H9 (cell line): Measurements from ENCODE around the gene PRKD2. TPM values are rescaled to one million over a fixed set of nuclear protein-coding genes. Genes with fewer than 3 reads are reported as not detected.

Source experiments
- DNase-seq: peaks from one replicate; pipeline ENCODE4 v3.0.0-alpha.2; 2017
- H2AFZ ChIP-seq: one replicate; pipeline ENCODE4 v1.6.1; 2013; ENCODE audit warnings: mild to moderate bottlenecking, low read length, control low read depth, moderate library complexity
- H2AK5ac ChIP-seq: 2 replicates; pipeline ENCODE4 v1.6.1; 2013; ENCODE audit warnings: low read length, control low read depth, mixed read lengths; ENCODE audit not compliant: insufficient read length
- H2BK120ac ChIP-seq: one replicate; pipeline ENCODE4 v1.6.1; 2013; ENCODE audit warnings: low read depth, mild to moderate bottlenecking, low read length, control low read depth, inconsistent platforms; ENCODE audit not compliant: poor library complexity, severe bottlenecking
- H2BK12ac ChIP-seq: 2 replicates; pipeline ENCODE4 v1.6.1; 2013; ENCODE audit warnings: low read length, control low read depth, mixed read lengths, low read depth; ENCODE audit not compliant: insufficient read length
- H2BK15ac ChIP-seq: 2 replicates; pipeline ENCODE4 v1.6.1; 2013; ENCODE audit warnings: low read depth, low read length, control low read depth
- H2BK20ac ChIP-seq: one replicate; pipeline ENCODE4 v1.6.1; 2013; ENCODE audit warnings: low read depth, mild to moderate bottlenecking, low read length, control low read depth, inconsistent platforms; ENCODE audit not compliant: poor library complexity, severe bottlenecking
- H2BK5ac ChIP-seq: 2 replicates; pipeline ENCODE4 v1.6.1; 2013; ENCODE audit warnings: low read length, control low read depth, mixed read lengths; ENCODE audit not compliant: insufficient read length
- H3K14ac ChIP-seq: 2 replicates; pipeline ENCODE4 v1.6.1; 2013; ENCODE audit warnings: low read length, control low read depth; ENCODE audit not compliant: insufficient read depth
- H3K18ac ChIP-seq: 2 replicates; pipeline ENCODE4 v1.6.1; 2013; ENCODE audit warnings: low read depth, mild to moderate bottlenecking, mixed read lengths, low read length, control low read depth; ENCODE audit not compliant: insufficient read length
- H3K23ac ChIP-seq: 2 replicates; pipeline ENCODE4 v1.6.1; 2013; ENCODE audit warnings: low read length, control low read depth, mixed read lengths, low read depth; ENCODE audit not compliant: insufficient read length
- H3K23me2 ChIP-seq: 2 replicates; pipeline ENCODE4 v1.6.1; 2013; ENCODE audit warnings: low read depth, mild to moderate bottlenecking, mixed read lengths, low read length, control low read depth; ENCODE audit not compliant: insufficient read length, poor library complexity, severe bottlenecking
- H3K27ac ChIP-seq: 2 replicates; pipeline ENCODE4 v1.5.1; 2013; ENCODE audit warnings: low read length, control low read depth, mixed read lengths, low read depth; ENCODE audit not compliant: insufficient read length
- H3K27me3 ChIP-seq: 2 replicates; pipeline ENCODE4 v1.6.1; 2013; ENCODE audit warnings: low read length, control low read depth, inconsistent platforms; ENCODE audit not compliant: insufficient read depth
- H3K4ac ChIP-seq: 2 replicates; pipeline ENCODE4 v1.6.1; 2013; ENCODE audit warnings: low read depth, mild to moderate bottlenecking, control low read depth, inconsistent platforms, low read length, moderate library complexity
- H3K4me1 ChIP-seq: 2 replicates; pipeline ENCODE4 v1.6.1; 2013; ENCODE audit warnings: low read length, control low read depth, inconsistent platforms; ENCODE audit not compliant: insufficient read depth
- H3K4me2 ChIP-seq: 2 replicates; pipeline ENCODE4 v1.6.1; 2013; ENCODE audit warnings: low read length, control low read depth, mixed read lengths; ENCODE audit not compliant: insufficient read length, insufficient read depth
- H3K56ac ChIP-seq: 2 replicates; pipeline ENCODE4 v1.6.1; 2013; ENCODE audit warnings: low read depth, mild to moderate bottlenecking, mixed read lengths, low read length, control low read depth; ENCODE audit not compliant: insufficient read length
- H3K79me1 ChIP-seq: 2 replicates; pipeline ENCODE4 v1.6.1; 2013; ENCODE audit warnings: low read depth, mild to moderate bottlenecking, moderate library complexity, low read length, control low read depth, inconsistent platforms; ENCODE audit not compliant: insufficient read depth, poor library complexity, severe bottlenecking
- H3K79me2 ChIP-seq: 2 replicates; pipeline ENCODE4 v1.6.1; 2013; ENCODE audit warnings: low read length, control low read depth, inconsistent platforms; ENCODE audit not compliant: insufficient read depth
- H3K9ac ChIP-seq: 2 replicates; pipeline ENCODE4 v1.6.1; 2013; ENCODE audit warnings: low read length, control low read depth, mixed read lengths; ENCODE audit not compliant: insufficient read length; ENCODE audit errors: extremely low read depth
- H3K9me3 ChIP-seq: one replicate; pipeline ENCODE4 v1.6.1; 2013; ENCODE audit warnings: low read depth, low read length, inconsistent platforms; ENCODE audit not compliant: control insufficient read depth
- H3T11ph ChIP-seq: one replicate; pipeline ENCODE4 v1.6.1; 2013; ENCODE audit warnings: mild to moderate bottlenecking, low read length, control low read depth, inconsistent platforms
- H4K20me1 ChIP-seq: one replicate; pipeline ENCODE4 v1.6.1; 2013; ENCODE audit not compliant: control insufficient read depth, insufficient read length, insufficient read depth
- H4K5ac ChIP-seq: 2 replicates; pipeline ENCODE4 v1.6.1; 2013; ENCODE audit warnings: low read depth, mild to moderate bottlenecking, mixed read lengths, low read length, control low read depth; ENCODE audit not compliant: insufficient read length
- H4K8ac ChIP-seq: replicated peaks from 2 replicates; pipeline ENCODE4 v1.6.1; 2013; ENCODE audit warnings: low read length, control low read depth, mixed read lengths, low read depth; ENCODE audit not compliant: insufficient read length
- H4K91ac ChIP-seq: 2 replicates; pipeline ENCODE4 v1.6.1; 2013; ENCODE audit warnings: low read depth, mild to moderate bottlenecking, moderate library complexity, mixed read lengths, low read length, control low read depth; ENCODE audit not compliant: insufficient read length
- H3K27ac Mint-ChIP-seq, 3 experiments: 2 replicates in 2 of 3; 3 replicates in 1 of 3; pipeline ENCODE4 v1.8.0; 2020 to 2021; ENCODE audit warnings: mixed read lengths in 3 of 3, mild to moderate bottlenecking in 1 of 3, moderate library complexity in 1 of 3
- H3K27me3 Mint-ChIP-seq: 2 replicates; pipeline ENCODE4 v1.8.0; 2021; ENCODE audit warnings: low read depth, mild to moderate bottlenecking, moderate library complexity, mixed read lengths
- H3K36me3 Mint-ChIP-seq, 3 experiments: 2 replicates in 2 of 3; 3 replicates in 1 of 3; pipeline ENCODE4 v1.8.0; 2020 to 2021; ENCODE audit warnings: low read depth in 3 of 3, mixed read lengths in 3 of 3; ENCODE audit not compliant: insufficient read depth in 1 of 3
- H3K4me1 Mint-ChIP-seq, 2 experiments: 2 replicates each; pipeline ENCODE4 v1.8.0; 2020; ENCODE audit warnings: mixed read lengths in 2 of 2
- H3K4me3 Mint-ChIP-seq, 2 experiments: 2 replicates in 1 of 2; 3 replicates in 1 of 2; pipeline ENCODE4 v1.8.0; 2020 to 2021; ENCODE audit warnings: mild to moderate bottlenecking in 2 of 2, mixed read lengths in 2 of 2, moderate library complexity in 1 of 2
- H3K9me3 Mint-ChIP-seq, 2 experiments: 2 replicates in 1 of 2; 3 replicates in 1 of 2; pipeline ENCODE4 v1.8.0; 2020; ENCODE audit warnings: mild to moderate bottlenecking in 2 of 2, mixed read lengths in 2 of 2, moderate library complexity in 1 of 2
- WGBS: extraction: QIAGEN DNeasy Blood & Tissue Kit; methylation state at CpG from one replicate; pipeline ENCODE4 v1.1.7; 2013; ENCODE audit warnings: missing lambda C conversion rate, low lambda C conversion rate, mixed read lengths; ENCODE audit not compliant: insufficient read length; ENCODE audit errors: extremely low coverage; 5-methylcytosine and 5-hydroxymethylcytosine counted together
- total RNA-seq: library from RNA; stranded (reverse); gene quantifications from 2 replicates; pipeline ENCODE4 v1.2.1, GENCODE V29; 2021
- TF ChIP-seq, protein P1 (sequence below): fragments of 200-600 bp; sonication (generic); conservative IDR thresholded peaks from 3 replicates; pipeline ENCODE4 v1.8.0; 2021; ENCODE audit warnings: antibody characterized with exemption, mild to moderate bottlenecking

The PRKD2 gene
- total RNA-seq, 1 experiment from 2014 or later = 60.7 TPM

DNA sequence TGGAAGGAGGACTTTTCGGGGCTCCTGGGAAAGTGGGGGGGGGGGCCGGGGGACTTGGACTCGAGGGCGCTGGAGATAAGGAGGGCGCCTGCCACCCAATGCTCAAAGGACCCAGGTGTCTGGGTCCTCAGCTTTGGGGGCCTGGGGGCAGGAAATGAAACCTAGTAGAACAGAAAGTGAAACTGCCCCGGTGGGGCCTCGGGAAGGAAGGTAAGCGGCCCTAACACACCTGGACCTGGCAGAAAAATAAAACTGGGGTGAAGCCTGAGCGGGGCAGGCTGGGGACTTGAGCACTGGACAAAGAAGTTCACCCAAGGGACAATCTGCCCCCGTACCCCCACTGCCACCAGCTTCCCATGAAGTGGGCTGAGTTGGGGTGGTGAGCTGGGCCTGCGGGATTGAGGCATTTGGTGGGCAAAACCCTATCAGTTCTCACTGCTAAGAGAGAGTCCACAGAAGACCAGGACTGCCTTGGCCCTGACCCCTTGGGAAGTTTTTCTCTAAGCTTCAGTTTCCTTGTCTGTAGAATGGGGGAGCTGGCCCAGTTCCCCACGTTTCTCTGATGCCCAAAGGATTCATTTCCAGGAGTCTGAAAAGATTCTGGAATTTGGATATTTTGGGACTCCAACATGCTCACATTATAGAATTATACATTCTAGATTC is 2.3 kb downstream of the PRKD2 start:
- Histone ChIP-seq H3K18ac (no peak overlapping the region), H2BK120ac (no peak overlapping the region), H2BK20ac (no peak overlapping the region), H3K23me2 (peaks cover 15% of the 10 kb centered on the region), H4K20me1 (no peaks in the 10 kb centered on the region), H3K4me2 (peak overlapping the region; percentile 49), H3K4me1 (no peaks in the 10 kb centered on the region; the same call in 1 of the 2 replicates), H3K79me1 (peaks cover 3% of the 10 kb centered on the region), H3K9ac (peak overlapping the region; percentile 0), H2BK15ac (no peak overlapping the region), H3K4ac (no peak overlapping the region), H3K14ac (no peak overlapping the region), H2BK12ac (no peak overlapping the region), H2AFZ (no peak overlapping the region), H4K8ac (no peak overlapping the region), H2AK5ac (no peak overlapping the region), H3K79me2 (no peaks in the 10 kb centered on the region; the same call in 1 of the 2 replicates), H4K91ac (no peak overlapping the region), H3T11ph (no peak overlapping the region), H3K27ac (no peak overlapping the region), H3K9me3 (no peaks in the 10 kb centered on the region), H3K23ac (no peak overlapping the region), H4K5ac (no peak overlapping the region), H2BK5ac (no peak overlapping the region), H3K56ac (no peak overlapping the region), H3K27me3 (no peaks in the 10 kb centered on the region)
- H3K27ac Mint-ChIP-seq = peak overlapping the region; percentile 67 to 95 (median 80); a peak in 5 of 7 replicates
- no peaks in the 10 kb centered on the region for H3K27me3 Mint-ChIP-seq
- H3K4me1 Mint-ChIP-seq = peaks cover 23 to 32% of the 10 kb centered on the region in 2 experiments
- no CpG with 5 or more reads among the region's 12 CpGs for WGBS
- peaks cover 7 to 25% (median 23%) of the 10 kb centered on the region in 3 experiments for H3K36me3 Mint-ChIP-seq
- no peaks in the 10 kb centered on the region for H3K9me3 Mint-ChIP-seq
- no peak for DNase-seq
- peak overlapping the region; percentile 91 to 97 for H3K4me3 Mint-ChIP-seq
- TF ChIP-seq, protein P1, sequence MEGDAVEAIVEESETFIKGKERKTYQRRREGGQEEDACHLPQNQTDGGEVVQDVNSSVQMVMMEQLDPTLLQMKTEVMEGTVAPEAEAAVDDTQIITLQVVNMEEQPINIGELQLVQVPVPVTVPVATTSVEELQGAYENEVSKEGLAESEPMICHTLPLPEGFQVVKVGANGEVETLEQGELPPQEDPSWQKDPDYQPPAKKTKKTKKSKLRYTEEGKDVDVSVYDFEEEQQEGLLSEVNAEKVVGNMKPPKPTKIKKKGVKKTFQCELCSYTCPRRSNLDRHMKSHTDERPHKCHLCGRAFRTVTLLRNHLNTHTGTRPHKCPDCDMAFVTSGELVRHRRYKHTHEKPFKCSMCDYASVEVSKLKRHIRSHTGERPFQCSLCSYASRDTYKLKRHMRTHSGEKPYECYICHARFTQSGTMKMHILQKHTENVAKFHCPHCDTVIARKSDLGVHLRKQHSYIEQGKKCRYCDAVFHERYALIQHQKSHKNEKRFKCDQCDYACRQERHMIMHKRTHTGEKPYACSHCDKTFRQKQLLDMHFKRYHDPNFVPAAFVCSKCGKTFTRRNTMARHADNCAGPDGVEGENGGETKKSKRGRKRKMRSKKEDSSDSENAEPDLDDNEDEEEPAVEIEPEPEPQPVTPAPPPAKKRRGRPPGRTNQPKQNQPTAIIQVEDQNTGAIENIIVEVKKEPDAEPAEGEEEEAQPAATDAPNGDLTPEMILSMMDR = no peak
